DOHH2 (cell line): Measurements from ENCODE around the gene TMEM183A.

ENCODE experiments used
- H3F3A ChIP-seq: fragments of 200-600 bp; sonication (generic), shearing (Covaris generic); 2 replicates; pipeline ENCODE4 v1.6.0; 2016; ENCODE audit warnings: antibody characterized with exemption, mild to moderate bottlenecking; ENCODE audit not compliant: control insufficient read depth, insufficient read depth
- H3K27ac ChIP-seq: fragments of 200-600 bp; sonication (generic); 2 replicates; pipeline ENCODE4 v1.5.1; 2014; ENCODE audit warnings: low read depth, mild to moderate bottlenecking, low read length, moderate library complexity
- H3K27me3 ChIP-seq: fragments of 200-600 bp; sonication (generic); 2 replicates; pipeline ENCODE4 v1.6.1; 2014; ENCODE audit warnings: mild to moderate bottlenecking, low read length, mixed read lengths; ENCODE audit not compliant: control insufficient read depth
- H3K36me3 ChIP-seq: fragments of 200-600 bp; sonication (generic); 2 replicates; pipeline ENCODE4 v1.6.1; 2014; ENCODE audit warnings: mild to moderate bottlenecking, low read length, moderate library complexity, mixed read lengths; ENCODE audit not compliant: control insufficient read depth
- H3K4me1 ChIP-seq: fragments of 200-600 bp; sonication (generic); 2 replicates; pipeline ENCODE4 v1.6.1; 2014; ENCODE audit warnings: mild to moderate bottlenecking, low read length, mixed read lengths; ENCODE audit not compliant: control insufficient read depth
- H3K4me2 ChIP-seq: fragments of 200-600 bp; sonication (generic); 2 replicates; pipeline ENCODE4 v1.6.0; 2014; ENCODE audit warnings: mild to moderate bottlenecking, low read length, moderate library complexity
- H3K4me3 ChIP-seq: fragments of 200-600 bp; sonication (generic); 2 replicates; pipeline ENCODE4 v1.5.1; 2014; ENCODE audit warnings: mild to moderate bottlenecking, low read length, mixed read lengths
- H3K79me2 ChIP-seq: fragments of 200-600 bp; sonication (generic); 2 replicates; pipeline ENCODE4 v1.6.1; 2014; ENCODE audit warnings: mild to moderate bottlenecking, low read length, mixed read lengths; ENCODE audit not compliant: control insufficient read depth
- H3K9me2 ChIP-seq: fragments of 200-600 bp; sonication (generic); replicated peaks from 2 replicates; pipeline ENCODE4 v1.6.1; 2014; ENCODE audit warnings: mild to moderate bottlenecking, low read length, mixed read lengths; ENCODE audit not compliant: control insufficient read depth
- H3K9me3 ChIP-seq: fragments of 200-600 bp; sonication (generic); 2 replicates; pipeline ENCODE4 v1.6.1; 2014; ENCODE audit warnings: antibody characterized with exemption, low read length, mixed read lengths; ENCODE audit not compliant: control insufficient read depth, insufficient read depth
- H4K20me1 ChIP-seq: fragments of 200-600 bp; sonication (generic); 2 replicates; pipeline ENCODE4 v1.6.0; 2014; ENCODE audit warnings: low read depth, mild to moderate bottlenecking, antibody characterized with exemption, low read length, moderate library complexity; ENCODE audit not compliant: control insufficient read depth, insufficient read depth
- EZH2phosphoT487 ChIP-seq: fragments of 200-600 bp; sonication (generic); IDR thresholded peaks from 2 replicates; pipeline ENCODE4 v1.6.1; 2017; ENCODE audit warnings: borderline replicate concordance, mild to moderate bottlenecking, antibody characterized with exemption, low read length, moderate library complexity, mixed read lengths
- TF ChIP-seq, protein P1 (sequence below): fragments of 200-600 bp; sonication (generic); IDR thresholded peaks from one replicate; pipeline ENCODE4 v1.5.1; 2014; ENCODE audit warnings: antibody characterized with exemption, mild to moderate bottlenecking, low read depth, low read length; ENCODE audit not compliant: poor library complexity, severe bottlenecking

TMEM183A gene

DNA sequence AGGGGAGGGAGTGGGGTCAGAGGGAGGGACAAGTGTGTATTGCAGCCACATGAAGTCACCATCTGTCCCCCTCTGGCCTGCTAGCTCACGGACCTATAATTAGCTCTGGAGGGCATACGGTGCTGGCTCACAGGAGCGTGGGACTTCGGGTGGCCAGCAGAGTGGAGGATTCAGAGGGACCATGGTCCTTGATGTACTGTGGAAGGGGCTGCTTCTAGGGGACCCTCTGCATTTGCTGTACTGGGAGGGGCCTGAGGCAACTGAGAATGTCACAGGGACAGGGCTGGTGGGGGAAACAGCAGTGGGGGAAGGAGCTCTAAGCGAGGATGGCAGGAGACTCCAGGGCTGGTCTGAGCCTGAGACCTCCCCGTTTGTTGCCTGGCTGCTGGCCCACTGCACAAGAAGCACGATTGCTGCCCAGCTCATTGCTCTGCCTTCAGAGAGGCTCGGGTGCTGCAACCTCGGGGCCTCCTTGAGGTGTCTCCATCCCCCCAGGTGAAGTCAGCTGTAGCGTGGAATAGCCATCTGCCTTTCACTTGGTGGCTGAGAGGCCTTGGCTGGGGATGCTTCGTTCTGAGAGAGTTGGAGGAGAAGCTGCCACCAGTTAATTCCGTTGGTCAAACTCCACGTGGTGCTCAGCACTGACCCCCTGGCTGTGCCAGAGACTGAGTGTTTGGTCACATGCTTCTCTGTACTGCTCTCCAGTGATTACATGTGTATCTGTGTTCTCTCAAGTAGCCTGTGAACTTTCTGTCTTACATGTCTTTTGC lies 21.8 kb downstream of the TMEM183A start:
- no peak overlapping the region for H3K4me2 ChIP-seq
- TF ChIP-seq EZH2phosphoT487: no peak
- TF ChIP-seq, protein P1, sequence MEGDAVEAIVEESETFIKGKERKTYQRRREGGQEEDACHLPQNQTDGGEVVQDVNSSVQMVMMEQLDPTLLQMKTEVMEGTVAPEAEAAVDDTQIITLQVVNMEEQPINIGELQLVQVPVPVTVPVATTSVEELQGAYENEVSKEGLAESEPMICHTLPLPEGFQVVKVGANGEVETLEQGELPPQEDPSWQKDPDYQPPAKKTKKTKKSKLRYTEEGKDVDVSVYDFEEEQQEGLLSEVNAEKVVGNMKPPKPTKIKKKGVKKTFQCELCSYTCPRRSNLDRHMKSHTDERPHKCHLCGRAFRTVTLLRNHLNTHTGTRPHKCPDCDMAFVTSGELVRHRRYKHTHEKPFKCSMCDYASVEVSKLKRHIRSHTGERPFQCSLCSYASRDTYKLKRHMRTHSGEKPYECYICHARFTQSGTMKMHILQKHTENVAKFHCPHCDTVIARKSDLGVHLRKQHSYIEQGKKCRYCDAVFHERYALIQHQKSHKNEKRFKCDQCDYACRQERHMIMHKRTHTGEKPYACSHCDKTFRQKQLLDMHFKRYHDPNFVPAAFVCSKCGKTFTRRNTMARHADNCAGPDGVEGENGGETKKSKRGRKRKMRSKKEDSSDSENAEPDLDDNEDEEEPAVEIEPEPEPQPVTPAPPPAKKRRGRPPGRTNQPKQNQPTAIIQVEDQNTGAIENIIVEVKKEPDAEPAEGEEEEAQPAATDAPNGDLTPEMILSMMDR: no peak
- H3K9me3 ChIP-seq: no peaks in the 10 kb centered on the region

DNA sequence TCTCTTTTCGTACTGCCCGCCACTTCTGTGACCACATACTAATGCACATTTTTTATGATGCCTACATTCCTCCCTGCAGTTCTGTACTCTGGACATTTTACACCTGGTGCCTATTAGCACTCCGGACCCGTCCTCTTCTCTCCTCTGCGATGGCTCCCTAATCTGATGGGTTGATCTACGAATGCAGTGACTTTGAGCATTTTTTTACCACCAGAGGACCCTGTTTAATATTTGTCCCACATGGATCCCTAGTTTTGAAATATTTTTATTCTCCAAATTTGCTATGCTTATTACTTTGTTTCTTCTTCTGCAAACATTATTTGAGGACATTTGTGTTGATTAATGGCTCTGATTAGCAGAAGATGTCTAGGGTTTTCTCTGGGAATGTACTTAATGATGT lies 24.3 kb downstream of the TMEM183A start:
- Histone ChIP-seq H3K36me3 (no peaks in the 10 kb centered on the region), H3F3A (no peaks in the 10 kb centered on the region), H3K27ac (no peak overlapping the region), H3K9me3 (no peaks in the 10 kb centered on the region), H3K79me2 (no peaks in the 10 kb centered on the region), H3K4me1 (peaks cover 7% of the 10 kb centered on the region; the same call in 1 of the 2 replicates), H3K9me2 (no peaks in the 10 kb centered on the region), H3K4me3 (no peak overlapping the region), H3K27me3 (peaks cover 11% of the 10 kb centered on the region; the same call in 1 of the 2 replicates), H3K4me2 (no peak overlapping the region), H4K20me1 (no peaks in the 10 kb centered on the region)
- TF ChIP-seq EZH2phosphoT487: no peak
- TF ChIP-seq, protein P1: peak; percentile 66

More for the DNA sequence above, 21.8 kb downstream of the TMEM183A start:
- Histone ChIP-seq H3K4me1 (peaks cover 12% of the 10 kb centered on the region), H3K4me3 (no peak overlapping the region), H3K27ac (no peak overlapping the region), H3K27me3 (peaks cover 11% of the 10 kb centered on the region; the same call in 1 of the 2 replicates), H3K36me3 (peaks cover 20% of the 10 kb centered on the region), H3F3A (peaks cover 13% of the 10 kb centered on the region), H4K20me1 (no peaks in the 10 kb centered on the region), H3K79me2 (no peaks in the 10 kb centered on the region), H3K9me2 (no peaks in the 10 kb centered on the region)

- Histone ChIP-seq H3K4me3 (no peak overlapping the region), H3K9me2 (no peaks in the 10 kb centered on the region), H3K9me3 (no peaks in the 10 kb centered on the region), H3K27ac (no peak overlapping the region), H3K27me3 (peaks cover 7% of the 10 kb centered on the region; the same call in 1 of the 2 replicates), H3F3A (no peaks in the 10 kb centered on the region), H4K20me1 (no peaks in the 10 kb centered on the region), H3K4me2 (no peak overlapping the region), H3K36me3 (no peaks in the 10 kb centered on the region), H3K79me2 (no peaks in the 10 kb centered on the region), H3K4me1 (no peaks in the 10 kb centered on the region)
- TF ChIP-seq EZH2phosphoT487: no peak
- TF ChIP-seq, protein P1: no peak
Observed at GRCh38 chr1:203033287-203033686, 26.1 kb downstream of the TMEM183A start.
